WTC11 (cell line): ENCODE results near the gene SLC38A8.

Source experiments
- ATF1 ChIP-seq: sonication (generic); formaldehyde crosslinking; IDR thresholded peaks from 2 replicates; pipeline ENCODE4 v1.8.1; 2023; ENCODE audit warnings: mild to moderate bottlenecking, moderate library complexity, missing genetic modification reagents
- ETV6 ChIP-seq: sonication (generic); formaldehyde crosslinking; IDR thresholded peaks from 2 replicates; pipeline ENCODE4 v1.8.1; 2022; ENCODE audit warnings: mild to moderate bottlenecking, missing genetic modification reagents
- FOXJ3 ChIP-seq: sonication (generic); formaldehyde crosslinking; IDR thresholded peaks from 2 replicates; pipeline ENCODE4 v1.9.0; 2021; ENCODE audit warnings: missing genetic modification reagents, mild to moderate bottlenecking, borderline replicate concordance
- KAT7 ChIP-seq: sonication (generic); formaldehyde crosslinking; IDR thresholded peaks from 2 replicates; pipeline ENCODE4 v1.8.1; 2023; ENCODE audit warnings: missing genetic modification reagents, mild to moderate bottlenecking, borderline replicate concordance
- NR1H2 ChIP-seq: sonication (generic); formaldehyde crosslinking; IDR thresholded peaks from 2 replicates; pipeline ENCODE4 v1.9.0; 2021; ENCODE audit warnings: mild to moderate bottlenecking, moderate library complexity, missing genetic modification reagents
- NR2C2 ChIP-seq: sonication (generic); formaldehyde crosslinking; IDR thresholded peaks from 2 replicates; pipeline ENCODE4 v1.8.0; 2022; ENCODE audit warnings: mild to moderate bottlenecking, missing genetic modification reagents
- ZBTB21 ChIP-seq: sonication (generic); formaldehyde crosslinking; IDR thresholded peaks from 2 replicates; pipeline ENCODE4 v1.8.1; 2023; ENCODE audit warnings: mild to moderate bottlenecking, missing genetic modification reagents, borderline replicate concordance
- ZNF121 ChIP-seq: sonication (generic); formaldehyde crosslinking; IDR thresholded peaks from 2 replicates; pipeline ENCODE4 v1.8.0; 2023; ENCODE audit warnings: missing genetic modification reagents
- TF ChIP-seq, protein P1 (sequence below): fragments of 200-600 bp; IDR thresholded peaks from 2 replicates; pipeline ENCODE4 v1.8.0; 2022; ENCODE audit warnings: antibody characterized with exemption
- TF ChIP-seq, protein P2 (sequence below): sonication (generic); formaldehyde crosslinking; IDR thresholded peaks from 2 replicates; pipeline ENCODE4 v1.8.1; 2022; ENCODE audit warnings: low read depth, missing genetic modification reagents, borderline replicate concordance
- TF ChIP-seq, protein P3 (sequence below): sonication (generic); formaldehyde crosslinking; IDR thresholded peaks from 2 replicates; pipeline ENCODE4 v1.8.0; 2023; ENCODE audit warnings: missing genetic modification reagents
- TF ChIP-seq, protein P4 (sequence below): sonication (generic); formaldehyde crosslinking; IDR thresholded peaks from 2 replicates; pipeline ENCODE4 v1.8.1; 2023; ENCODE audit warnings: mild to moderate bottlenecking, missing genetic modification reagents, borderline replicate concordance
- TF ChIP-seq, protein P5 (sequence below): sonication (generic); formaldehyde crosslinking; IDR thresholded peaks from 2 replicates; pipeline ENCODE4 v1.8.1; 2022; ENCODE audit warnings: low read depth, mild to moderate bottlenecking, moderate library complexity, missing genetic modification reagents, borderline replicate concordance
- TF ChIP-seq, protein P6 (sequence below): sonication (generic); formaldehyde crosslinking; IDR thresholded peaks from 2 replicates; pipeline ENCODE4 v1.8.0; 2022; ENCODE audit warnings: mild to moderate bottlenecking, missing genetic modification reagents

DNA sequence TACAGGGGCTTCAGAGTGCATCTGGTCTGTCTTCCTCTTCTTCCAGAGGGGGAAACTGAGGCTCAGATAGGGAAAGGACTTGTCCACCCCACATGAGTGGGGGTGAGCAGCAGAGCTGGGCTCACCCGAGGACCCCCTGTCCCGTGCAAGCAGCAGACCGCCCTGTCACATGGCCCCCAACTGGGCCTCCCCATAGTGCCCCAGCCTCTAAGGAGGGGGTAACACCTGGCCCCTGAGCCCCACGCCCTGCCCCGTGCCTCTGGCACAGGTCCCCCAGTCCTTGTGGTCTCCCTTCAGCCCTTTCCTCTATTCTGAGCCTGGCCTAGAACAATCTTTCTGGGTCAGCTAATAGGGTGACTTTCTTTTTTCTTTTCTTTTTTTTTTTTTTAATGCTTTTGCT, 81.0 kb downstream of the SLC38A8 start:
- TF ChIP-seq ATF1 (CRISPR knock-in tag) (no peak), ETV6 (CRISPR knock-in tag) (no peak), FOXJ3 (CRISPR knock-in tag) (no peak), NR2C2 (CRISPR knock-in tag) (no peak), ZNF121 (no peak), KAT7 (no peak), NR1H2 (CRISPR knock-in tag) (no peak), ZBTB21 (CRISPR knock-in tag) (no peak)
- TF ChIP-seq, protein P1, sequence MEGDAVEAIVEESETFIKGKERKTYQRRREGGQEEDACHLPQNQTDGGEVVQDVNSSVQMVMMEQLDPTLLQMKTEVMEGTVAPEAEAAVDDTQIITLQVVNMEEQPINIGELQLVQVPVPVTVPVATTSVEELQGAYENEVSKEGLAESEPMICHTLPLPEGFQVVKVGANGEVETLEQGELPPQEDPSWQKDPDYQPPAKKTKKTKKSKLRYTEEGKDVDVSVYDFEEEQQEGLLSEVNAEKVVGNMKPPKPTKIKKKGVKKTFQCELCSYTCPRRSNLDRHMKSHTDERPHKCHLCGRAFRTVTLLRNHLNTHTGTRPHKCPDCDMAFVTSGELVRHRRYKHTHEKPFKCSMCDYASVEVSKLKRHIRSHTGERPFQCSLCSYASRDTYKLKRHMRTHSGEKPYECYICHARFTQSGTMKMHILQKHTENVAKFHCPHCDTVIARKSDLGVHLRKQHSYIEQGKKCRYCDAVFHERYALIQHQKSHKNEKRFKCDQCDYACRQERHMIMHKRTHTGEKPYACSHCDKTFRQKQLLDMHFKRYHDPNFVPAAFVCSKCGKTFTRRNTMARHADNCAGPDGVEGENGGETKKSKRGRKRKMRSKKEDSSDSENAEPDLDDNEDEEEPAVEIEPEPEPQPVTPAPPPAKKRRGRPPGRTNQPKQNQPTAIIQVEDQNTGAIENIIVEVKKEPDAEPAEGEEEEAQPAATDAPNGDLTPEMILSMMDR: no peak
- TF ChIP-seq, protein P2, sequence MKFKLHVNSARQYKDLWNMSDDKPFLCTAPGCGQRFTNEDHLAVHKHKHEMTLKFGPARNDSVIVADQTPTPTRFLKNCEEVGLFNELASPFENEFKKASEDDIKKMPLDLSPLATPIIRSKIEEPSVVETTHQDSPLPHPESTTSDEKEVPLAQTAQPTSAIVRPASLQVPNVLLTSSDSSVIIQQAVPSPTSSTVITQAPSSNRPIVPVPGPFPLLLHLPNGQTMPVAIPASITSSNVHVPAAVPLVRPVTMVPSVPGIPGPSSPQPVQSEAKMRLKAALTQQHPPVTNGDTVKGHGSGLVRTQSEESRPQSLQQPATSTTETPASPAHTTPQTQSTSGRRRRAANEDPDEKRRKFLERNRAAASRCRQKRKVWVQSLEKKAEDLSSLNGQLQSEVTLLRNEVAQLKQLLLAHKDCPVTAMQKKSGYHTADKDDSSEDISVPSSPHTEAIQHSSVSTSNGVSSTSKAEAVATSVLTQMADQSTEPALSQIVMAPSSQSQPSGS (CRISPR knock-in tag): no peak
- TF ChIP-seq, protein P3, sequence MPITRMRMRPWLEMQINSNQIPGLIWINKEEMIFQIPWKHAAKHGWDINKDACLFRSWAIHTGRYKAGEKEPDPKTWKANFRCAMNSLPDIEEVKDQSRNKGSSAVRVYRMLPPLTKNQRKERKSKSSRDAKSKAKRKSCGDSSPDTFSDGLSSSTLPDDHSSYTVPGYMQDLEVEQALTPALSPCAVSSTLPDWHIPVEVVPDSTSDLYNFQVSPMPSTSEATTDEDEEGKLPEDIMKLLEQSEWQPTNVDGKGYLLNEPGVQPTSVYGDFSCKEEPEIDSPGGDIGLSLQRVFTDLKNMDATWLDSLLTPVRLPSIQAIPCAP (CRISPR knock-in tag): no peak
- TF ChIP-seq, protein P4, sequence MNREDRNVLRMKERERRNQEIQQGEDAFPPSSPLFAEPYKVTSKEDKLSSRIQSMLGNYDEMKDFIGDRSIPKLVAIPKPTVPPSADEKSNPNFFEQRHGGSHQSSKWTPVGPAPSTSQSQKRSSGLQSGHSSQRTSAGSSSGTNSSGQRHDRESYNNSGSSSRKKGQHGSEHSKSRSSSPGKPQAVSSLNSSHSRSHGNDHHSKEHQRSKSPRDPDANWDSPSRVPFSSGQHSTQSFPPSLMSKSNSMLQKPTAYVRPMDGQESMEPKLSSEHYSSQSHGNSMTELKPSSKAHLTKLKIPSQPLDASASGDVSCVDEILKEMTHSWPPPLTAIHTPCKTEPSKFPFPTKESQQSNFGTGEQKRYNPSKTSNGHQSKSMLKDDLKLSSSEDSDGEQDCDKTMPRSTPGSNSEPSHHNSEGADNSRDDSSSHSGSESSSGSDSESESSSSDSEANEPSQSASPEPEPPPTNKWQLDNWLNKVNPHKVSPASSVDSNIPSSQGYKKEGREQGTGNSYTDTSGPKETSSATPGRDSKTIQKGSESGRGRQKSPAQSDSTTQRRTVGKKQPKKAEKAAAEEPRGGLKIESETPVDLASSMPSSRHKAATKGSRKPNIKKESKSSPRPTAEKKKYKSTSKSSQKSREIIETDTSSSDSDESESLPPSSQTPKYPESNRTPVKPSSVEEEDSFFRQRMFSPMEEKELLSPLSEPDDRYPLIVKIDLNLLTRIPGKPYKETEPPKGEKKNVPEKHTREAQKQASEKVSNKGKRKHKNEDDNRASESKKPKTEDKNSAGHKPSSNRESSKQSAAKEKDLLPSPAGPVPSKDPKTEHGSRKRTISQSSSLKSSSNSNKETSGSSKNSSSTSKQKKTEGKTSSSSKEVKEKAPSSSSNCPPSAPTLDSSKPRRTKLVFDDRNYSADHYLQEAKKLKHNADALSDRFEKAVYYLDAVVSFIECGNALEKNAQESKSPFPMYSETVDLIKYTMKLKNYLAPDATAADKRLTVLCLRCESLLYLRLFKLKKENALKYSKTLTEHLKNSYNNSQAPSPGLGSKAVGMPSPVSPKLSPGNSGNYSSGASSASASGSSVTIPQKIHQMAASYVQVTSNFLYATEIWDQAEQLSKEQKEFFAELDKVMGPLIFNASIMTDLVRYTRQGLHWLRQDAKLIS: no peak
- TF ChIP-seq, protein P5, sequence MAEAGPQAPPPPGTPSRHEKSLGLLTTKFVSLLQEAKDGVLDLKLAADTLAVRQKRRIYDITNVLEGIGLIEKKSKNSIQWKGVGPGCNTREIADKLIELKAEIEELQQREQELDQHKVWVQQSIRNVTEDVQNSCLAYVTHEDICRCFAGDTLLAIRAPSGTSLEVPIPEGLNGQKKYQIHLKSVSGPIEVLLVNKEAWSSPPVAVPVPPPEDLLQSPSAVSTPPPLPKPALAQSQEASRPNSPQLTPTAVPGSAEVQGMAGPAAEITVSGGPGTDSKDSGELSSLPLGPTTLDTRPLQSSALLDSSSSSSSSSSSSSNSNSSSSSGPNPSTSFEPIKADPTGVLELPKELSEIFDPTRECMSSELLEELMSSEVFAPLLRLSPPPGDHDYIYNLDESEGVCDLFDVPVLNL (CRISPR knock-in tag): no peak
- TF ChIP-seq, protein P6, sequence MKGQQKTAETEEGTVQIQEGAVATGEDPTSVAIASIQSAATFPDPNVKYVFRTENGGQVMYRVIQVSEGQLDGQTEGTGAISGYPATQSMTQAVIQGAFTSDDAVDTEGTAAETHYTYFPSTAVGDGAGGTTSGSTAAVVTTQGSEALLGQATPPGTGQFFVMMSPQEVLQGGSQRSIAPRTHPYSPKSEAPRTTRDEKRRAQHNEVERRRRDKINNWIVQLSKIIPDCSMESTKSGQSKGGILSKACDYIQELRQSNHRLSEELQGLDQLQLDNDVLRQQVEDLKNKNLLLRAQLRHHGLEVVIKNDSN (CRISPR knock-in tag): no peak
